MG63 (cell line): Measurements from ENCODE around the gene GTF2H2C. TPM values are rescaled to one million over a fixed set of nuclear protein-coding genes. Genes with fewer than 3 reads are reported as not detected.
A peak's percentile ranks its signal among the peaks of the same experiment; 100 is the strongest.
"Not testable (repeated sequence)": the region's sequence is repeated elsewhere in the genome, so short reads cannot be mapped to it uniquely, and the experiment has no call there.

Experiments used
- DNase-seq: peaks from one replicate; pipeline ENCODE4 v3.0.0-alpha.2; 2020
- H3K27me3 ChIP-seq: fragments of 250-450 bp; sonication (Bioruptor Pico); 2 replicates; pipeline ENCODE4 v1.5.1; 2020; ENCODE audit warnings: mild to moderate bottlenecking, moderate library complexity
- H3K36me3 ChIP-seq: fragments of 250-450 bp; sonication (Bioruptor Pico); 2 replicates; pipeline ENCODE4 v1.5.1; 2020; ENCODE audit warnings: mild to moderate bottlenecking, moderate library complexity
- H3K4me3 ChIP-seq: fragments of 250-450 bp; sonication (Bioruptor Pico); 2 replicates; pipeline ENCODE4 v1.5.1; 2020; ENCODE audit warnings: mild to moderate bottlenecking, moderate library complexity
- H3K9me3 ChIP-seq: fragments of 250-450 bp; sonication (Bioruptor Pico); 2 replicates; pipeline ENCODE4 v1.5.1; 2020; ENCODE audit warnings: mild to moderate bottlenecking, moderate library complexity
- total RNA-seq: library from RNA; depleted of rRNA; stranded (reverse); fragments of >200 nt; shearing (Covaris generic); gene quantifications from 2 replicates; pipeline ENCODE4 v1.2.3, GENCODE V29; 2014; ENCODE audit warnings: low replicate concordance; rRNA removed

GTF2H2C gene
- 31.8 and 42.5 TPM in 2 replicates for total RNA-seq

DNA sequence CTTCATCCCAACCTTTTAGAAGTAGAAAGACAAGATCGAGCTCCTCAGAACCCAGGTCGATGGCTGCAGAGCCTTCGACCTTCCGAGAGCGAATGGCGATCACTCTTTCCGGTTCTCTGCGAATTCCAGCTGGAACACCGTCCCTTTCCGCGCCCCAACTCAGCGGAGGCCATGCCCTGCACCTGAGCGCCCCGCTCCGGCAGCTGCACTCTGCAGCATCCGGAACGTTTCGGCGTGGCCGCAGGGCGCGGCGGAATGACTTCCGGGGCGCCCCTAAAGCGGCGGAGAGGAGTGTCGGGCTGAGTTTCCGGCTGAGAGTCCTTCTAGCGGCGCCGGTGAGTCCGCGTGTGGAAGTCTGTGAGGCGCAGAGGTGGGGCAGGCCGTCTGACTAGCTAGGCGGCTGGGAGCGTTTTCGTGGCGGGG is at the start of gene GTF2H2C:
TSS of gene GTF2H2C (plus strand) at position 284 of the 423 bp plus-strand sequence. CDS start 4,942 bp downstream, outside the sequence.
- H3K9me3 ChIP-seq, H3K27me3 ChIP-seq, H3K36me3 ChIP-seq: not testable (repeated sequence)
- H3K4me3 ChIP-seq, result peak within 1 kb of the TSS; percentile 47
- peak; percentile 80 for DNase-seq

DNA sequence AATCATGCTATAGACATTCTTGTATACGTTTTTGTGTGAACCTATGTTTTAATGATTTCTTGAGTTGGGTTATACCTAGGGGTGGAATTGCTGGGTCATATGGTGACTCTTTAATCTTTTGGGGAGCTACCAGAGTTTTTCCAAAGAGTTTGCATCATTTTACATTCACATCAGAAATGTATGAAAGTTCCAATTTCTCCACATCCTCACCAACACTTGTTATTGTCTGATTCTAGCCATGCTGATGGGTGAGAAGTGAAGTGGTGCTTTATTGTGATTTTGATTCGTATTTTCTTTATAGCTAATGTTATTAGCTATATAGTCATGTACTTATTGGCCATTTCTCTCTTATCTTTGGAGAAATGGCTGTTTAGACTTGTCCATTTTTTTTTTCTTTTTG is 49.3 kb upstream of the GTF2H2C start:
- no peak overlapping the region for H3K4me3 ChIP-seq
- no peaks in the 10 kb centered on the region; the same call in 1 of the 2 replicates for H3K9me3 ChIP-seq
- H3K36me3 ChIP-seq, result no peaks in the 10 kb centered on the region
- H3K27me3 ChIP-seq, result no peaks in the 10 kb centered on the region
- DNase-seq, result no peak

DNA sequence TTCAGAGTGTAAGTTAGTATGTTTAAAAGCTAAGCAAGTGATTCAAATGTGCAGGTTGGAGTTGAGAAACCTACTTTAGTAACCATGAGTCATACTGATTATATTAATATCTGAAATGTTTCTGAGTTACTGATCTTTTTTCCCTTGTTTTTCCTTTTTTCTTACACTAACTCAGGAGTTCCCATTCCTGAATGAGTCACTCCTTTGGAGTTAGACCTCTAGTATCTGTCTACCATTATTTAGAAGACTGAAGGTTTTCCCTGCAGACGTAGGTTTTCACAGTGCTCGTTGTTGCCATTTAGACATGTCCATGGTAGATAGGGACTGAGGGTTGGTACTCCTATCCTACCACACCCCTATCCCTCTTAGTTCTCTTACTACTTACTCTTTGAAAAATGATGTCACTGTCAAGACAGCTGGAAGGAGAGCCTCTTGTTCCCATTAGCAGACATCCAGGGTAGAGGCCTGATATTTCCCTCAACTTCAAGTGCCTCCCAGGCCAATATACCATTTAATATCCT is 47.2 kb upstream of the GTF2H2C start:
- Histone ChIP-seq H3K36me3 (no peaks in the 10 kb centered on the region), H3K9me3 (no peaks in the 10 kb centered on the region; the same call in 1 of the 2 replicates), H3K4me3 (no peak overlapping the region), H3K27me3 (no peaks in the 10 kb centered on the region)
- no peak for DNase-seq

DNA sequence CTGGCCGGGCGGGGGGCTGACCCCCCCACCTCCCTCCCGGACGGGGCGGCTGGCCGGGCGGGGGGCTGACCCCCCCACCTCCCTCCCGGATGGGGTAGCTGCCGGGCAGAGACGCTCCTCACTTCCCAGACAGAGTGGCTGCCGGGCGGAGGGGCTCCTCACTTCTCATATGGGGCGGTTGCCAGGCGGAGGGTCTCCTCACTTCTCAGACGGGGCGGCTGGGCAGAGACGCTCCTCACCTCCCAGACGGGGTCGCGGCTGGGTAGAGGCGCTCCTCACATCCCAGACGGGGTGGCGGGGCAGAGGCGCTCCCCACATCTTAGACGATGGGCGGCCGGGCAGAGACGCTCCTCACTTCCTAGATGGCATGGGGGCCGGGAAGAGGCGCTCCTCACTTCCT is 44.4 kb upstream of the GTF2H2C start:
- not testable (repeated sequence) for H3K36me3 ChIP-seq, DNase-seq, H3K27me3 ChIP-seq, H3K9me3 ChIP-seq, H3K4me3 ChIP-seq

DNA sequence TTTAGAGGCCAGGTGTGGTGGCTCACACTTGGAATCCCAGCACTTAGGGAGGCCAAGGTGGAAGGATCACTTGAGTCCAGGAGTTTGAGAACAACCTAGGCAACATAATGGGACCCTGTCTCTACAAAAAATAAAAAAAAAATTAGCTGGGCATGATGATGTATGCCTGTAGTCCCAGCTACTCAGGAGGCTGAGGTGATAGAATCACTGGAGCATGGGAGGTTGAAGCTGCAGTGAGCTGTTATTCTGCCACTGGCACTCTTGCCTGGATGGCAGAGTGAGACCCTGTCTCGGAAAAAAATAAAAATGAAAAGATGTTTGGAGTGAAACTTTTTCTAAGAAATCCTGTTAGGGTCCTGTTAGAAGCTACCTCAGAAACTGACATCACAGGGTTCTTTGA is 43.2 kb upstream of the GTF2H2C start:
- no peak overlapping the region for H3K4me3 ChIP-seq
- DNase-seq, result no peak
- H3K9me3 ChIP-seq, result no peaks in the 10 kb centered on the region
- no peaks in the 10 kb centered on the region for H3K27me3 ChIP-seq
- no peaks in the 10 kb centered on the region for H3K36me3 ChIP-seq

DNA sequence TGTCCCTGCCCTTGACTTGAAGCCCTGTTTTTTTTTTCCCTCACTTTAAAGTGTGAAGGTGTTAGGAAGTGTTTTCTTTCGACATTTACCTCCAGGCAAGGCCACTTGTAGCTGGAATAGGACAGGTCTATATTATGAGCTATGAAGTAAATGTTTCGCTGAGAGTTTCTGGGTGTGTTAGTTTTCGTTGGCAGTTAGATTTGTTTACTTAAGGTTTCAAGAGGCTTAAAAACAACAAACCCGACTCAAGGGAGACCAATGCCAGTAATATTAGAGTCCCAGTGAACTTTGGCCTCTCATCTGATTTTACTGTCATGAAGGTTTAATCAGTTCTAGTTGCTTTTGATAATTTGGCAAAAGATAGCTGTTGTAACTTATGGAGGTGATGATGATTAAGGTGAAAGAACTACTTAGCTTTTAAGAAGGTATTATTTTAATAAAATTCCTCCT is 42.2 kb upstream of the GTF2H2C start:
- Histone ChIP-seq H3K9me3 (no peaks in the 10 kb centered on the region), H3K36me3 (no peaks in the 10 kb centered on the region), H3K27me3 (no peaks in the 10 kb centered on the region), H3K4me3 (no peak overlapping the region)
- no peak for DNase-seq

DNA sequence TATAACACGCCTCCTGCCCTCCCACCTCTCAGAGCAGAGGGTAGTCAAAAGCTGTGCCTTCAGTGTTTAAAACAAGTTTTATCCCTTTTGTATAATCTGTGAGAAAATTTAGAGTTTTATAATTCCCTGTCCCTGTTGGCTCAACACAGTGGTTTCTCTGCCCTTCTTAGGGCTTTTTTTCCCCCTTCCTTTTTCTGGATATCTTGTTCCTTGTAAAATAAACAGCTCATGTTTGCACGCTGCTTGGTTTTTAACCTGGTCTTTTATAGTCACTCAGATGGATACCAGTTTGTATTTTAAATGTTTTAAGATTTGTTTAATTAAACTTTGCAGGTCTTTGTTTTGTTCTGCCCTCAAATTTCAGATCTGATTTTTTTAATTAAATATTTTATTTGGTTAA is 40.7 kb upstream of the GTF2H2C start:
- Histone ChIP-seq H3K4me3 (no peak overlapping the region), H3K9me3 (no peaks in the 10 kb centered on the region), H3K27me3 (no peaks in the 10 kb centered on the region), H3K36me3 (no peaks in the 10 kb centered on the region)
- DNase-seq, result no peak

DNA sequence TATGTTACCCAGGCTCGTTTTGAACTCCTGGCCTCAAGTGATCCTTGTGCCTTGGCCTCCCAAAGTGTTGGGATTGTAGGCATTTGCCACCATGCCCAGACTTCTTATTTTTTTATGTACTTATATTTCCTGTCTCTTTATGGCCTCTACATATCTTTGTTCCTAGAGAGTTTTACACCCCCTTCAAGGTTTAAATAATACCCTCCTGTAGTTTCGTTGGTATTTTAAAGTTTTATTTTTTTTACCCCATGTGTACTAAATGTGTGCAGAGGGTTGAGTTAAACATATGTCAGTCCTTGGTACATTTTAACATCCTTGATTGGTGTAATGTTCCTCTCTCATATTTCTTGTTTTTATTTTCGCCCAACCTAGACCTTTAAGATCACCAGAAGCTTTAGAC is 38.0 kb upstream of the GTF2H2C start:
- Histone ChIP-seq H3K36me3 (no peaks in the 10 kb centered on the region), H3K9me3 (no peaks in the 10 kb centered on the region), H3K4me3 (no peak overlapping the region), H3K27me3 (no peaks in the 10 kb centered on the region)
- no peak for DNase-seq

DNA sequence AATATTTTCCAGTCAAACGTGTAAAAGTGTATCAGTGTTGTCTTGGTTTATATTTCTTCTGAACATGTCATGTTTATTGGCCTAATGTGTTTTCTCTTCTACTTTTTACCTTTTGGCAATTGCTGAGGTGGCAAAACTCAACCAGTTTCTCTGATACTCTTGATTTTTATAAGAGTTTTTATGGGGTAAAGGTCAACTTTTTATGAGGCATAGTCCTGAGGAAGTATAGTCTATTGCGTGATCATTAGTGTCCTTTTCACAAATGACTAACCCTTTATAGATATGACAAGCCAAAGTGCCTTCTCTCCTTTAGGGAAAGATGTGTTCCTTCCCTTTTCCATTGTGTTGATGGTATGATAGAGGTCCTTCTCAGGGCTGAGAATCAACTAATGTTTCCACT is 34.5 kb upstream of the GTF2H2C start:
- H3K9me3 ChIP-seq, result no peaks in the 10 kb centered on the region
- no peaks in the 10 kb centered on the region; the same call in 1 of the 2 replicates for H3K27me3 ChIP-seq
- no peaks in the 10 kb centered on the region for H3K36me3 ChIP-seq
- DNase-seq, result no peak
- H3K4me3 ChIP-seq, result no peak overlapping the region

DNA sequence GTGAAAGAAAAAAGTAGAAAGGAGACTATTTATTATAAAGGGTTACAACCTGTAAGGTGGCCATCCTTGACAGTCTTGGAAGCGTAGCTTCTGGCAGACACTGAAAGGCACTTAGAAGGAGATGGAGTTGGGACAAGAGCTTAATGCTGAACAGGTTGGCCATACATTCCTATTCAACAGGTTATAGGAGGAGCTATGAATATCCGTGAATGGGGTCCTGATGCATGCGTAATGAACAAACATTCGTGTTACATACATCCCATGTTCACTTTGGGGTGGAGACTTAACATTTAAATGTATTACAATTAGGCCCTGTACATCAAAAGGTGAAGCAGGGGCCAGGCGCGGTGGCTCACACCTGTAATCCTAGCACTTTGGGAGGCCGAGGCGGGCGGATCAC is 33.3 kb upstream of the GTF2H2C start:
- peaks cover 5% of the 10 kb centered on the region for H3K27me3 ChIP-seq
- no peaks in the 10 kb centered on the region for H3K36me3 ChIP-seq
- no peaks in the 10 kb centered on the region for H3K9me3 ChIP-seq
- no peak overlapping the region for H3K4me3 ChIP-seq
- no peak for DNase-seq

DNA sequence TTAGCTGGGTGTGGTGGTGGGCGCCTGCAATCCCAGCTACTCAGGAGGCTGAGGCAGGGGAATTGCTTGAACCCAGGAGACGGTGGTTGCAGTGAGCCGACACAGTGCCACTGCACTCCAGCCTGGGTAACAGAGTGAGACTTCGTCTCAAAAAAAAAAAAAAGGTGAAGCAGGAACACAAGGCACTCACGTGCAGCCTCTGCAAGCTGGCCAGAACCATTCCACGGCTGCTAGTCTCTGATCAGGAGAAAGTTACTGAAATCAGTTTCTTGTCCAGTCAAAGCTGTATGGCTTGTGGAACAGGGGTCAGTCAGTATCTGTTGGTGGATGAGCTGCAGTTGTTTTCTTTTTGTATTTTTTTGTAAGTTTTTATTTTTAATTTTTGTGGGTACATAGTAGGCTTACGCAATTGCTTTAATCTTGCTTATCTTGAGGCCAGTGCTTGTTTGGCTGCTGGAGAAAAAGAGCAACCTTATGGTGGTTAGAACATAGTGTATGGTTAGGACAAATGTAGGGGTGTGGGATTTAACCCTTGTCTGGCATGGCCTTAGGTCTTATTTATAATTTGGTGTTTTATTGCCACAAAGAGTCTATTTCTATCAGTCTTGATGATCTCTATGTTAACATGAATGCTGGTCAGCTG is 32.7 kb upstream of the GTF2H2C start:
- Histone ChIP-seq H3K27me3 (peaks cover 5% of the 10 kb centered on the region), H3K9me3 (no peaks in the 10 kb centered on the region), H3K4me3 (no peak overlapping the region), H3K36me3 (no peaks in the 10 kb centered on the region)
- no peak for DNase-seq

DNA sequence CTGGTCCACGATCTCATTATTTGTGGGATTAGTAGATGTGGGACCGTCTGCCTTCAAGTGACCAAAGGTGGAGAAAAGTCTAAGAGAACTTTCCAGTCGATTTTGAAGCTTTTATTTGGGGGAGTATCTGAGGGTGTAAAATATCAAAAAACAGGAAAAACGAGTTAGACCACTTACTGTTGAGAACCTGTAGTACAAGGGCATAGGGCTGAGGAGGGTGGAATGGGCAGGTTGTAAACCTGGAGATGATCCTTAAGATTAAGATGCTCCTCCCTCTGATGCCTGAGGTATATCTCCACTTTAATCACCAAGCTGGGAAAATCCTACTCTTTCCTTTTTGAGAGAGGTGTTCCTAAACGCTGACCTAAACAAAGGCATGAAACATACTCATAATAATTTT is 32.0 kb upstream of the GTF2H2C start:
- Histone ChIP-seq H3K27me3 (peaks cover 5% of the 10 kb centered on the region), H3K36me3 (no peaks in the 10 kb centered on the region), H3K4me3 (no peak overlapping the region), H3K9me3 (no peaks in the 10 kb centered on the region)
- no peak for DNase-seq

DNA sequence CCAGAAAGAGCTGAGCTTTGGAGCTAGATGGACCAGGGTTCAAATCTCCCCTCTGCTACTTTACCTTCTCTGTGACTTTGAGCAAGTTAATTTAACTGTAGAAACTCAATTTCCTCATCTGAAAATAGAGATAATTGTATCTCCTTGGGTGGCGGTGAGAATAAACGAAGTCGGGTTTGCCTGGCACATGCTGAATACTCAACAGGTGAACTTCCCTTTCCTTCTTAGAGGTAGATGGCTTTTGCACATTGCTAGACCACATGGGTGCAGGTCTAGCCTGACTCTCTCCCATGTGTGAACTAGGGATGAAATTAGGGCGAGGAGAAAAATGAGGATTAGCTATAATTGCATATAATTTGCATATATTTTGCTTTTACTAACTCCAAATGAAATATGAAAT is 31.4 kb upstream of the GTF2H2C start:
- H3K27me3 ChIP-seq, result peaks cover 5% of the 10 kb centered on the region

DNA sequence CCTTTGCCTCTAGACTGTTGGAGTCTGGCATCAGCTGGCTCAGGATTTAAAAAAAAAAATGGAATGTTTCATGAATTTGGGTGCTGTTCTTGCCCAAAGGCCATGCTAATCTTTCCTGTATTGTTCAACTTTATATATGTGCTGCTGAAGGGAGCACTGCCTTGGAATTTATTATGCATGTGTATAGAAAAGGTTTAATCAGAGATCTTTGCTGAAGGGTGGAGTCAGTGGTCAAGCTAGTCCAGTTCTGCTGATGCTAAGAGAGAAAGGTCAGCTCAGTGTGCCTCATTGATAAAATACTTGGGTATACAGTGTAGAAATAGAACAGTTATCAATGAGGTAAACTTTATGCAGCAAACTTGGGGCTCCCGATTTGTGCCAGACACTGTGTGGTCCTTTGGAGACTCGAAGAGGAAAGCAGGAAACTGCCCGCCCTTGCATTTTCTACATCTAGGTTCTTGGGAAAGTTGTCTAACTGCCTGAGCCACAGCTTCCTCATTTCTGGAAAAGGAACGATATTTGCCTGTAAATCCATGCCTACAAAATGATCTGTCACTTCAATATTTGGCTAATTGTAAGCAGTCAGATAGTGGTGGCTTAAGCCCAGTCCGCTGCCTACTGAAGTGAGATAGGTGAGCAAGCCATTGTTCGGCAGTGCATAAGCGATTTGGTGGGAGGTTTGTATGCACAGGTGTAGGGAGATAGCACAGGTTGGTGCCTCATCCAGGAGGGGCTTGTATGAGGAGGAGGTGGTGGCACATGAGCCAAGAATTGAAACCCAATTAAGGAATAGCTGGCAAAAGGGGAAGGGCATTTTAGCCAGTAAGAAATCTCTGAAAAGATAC is 29.2 kb upstream of the GTF2H2C start:
- DNase-seq, result no peak
- peaks cover 5% of the 10 kb centered on the region for H3K27me3 ChIP-seq
- no peaks in the 10 kb centered on the region for H3K9me3 ChIP-seq
- H3K36me3 ChIP-seq, result no peaks in the 10 kb centered on the region
- no peak overlapping the region for H3K4me3 ChIP-seq

More for the DNA sequence above, 31.4 kb upstream of the GTF2H2C start:
- Histone ChIP-seq H3K9me3 (no peaks in the 10 kb centered on the region), H3K4me3 (no peak overlapping the region), H3K36me3 (no peaks in the 10 kb centered on the region)
- no peak for DNase-seq

DNA sequence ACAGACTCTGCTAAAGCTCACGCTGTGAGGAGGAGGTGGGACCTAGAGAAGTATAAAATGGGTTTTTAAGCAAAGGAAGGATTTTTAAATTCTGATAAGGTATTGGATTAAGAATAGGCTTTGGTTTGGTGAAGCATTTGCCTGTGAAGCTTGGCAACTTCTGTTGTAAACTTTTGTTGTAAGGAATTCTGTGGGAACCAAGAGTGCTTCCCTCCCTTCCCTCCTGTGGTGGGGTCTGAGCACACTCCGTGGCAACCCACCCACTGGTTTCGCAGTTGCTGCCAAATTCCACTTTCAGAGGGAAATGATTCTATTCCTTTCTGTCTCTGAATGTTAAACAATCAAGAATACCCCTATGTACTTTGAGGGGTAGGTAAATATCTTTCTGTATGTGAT is 28.6 kb upstream of the GTF2H2C start:
- Histone ChIP-seq H3K4me3 (no peak overlapping the region), H3K36me3 (no peaks in the 10 kb centered on the region), H3K27me3 (peaks cover 5% of the 10 kb centered on the region), H3K9me3 (no peaks in the 10 kb centered on the region)
- no peak for DNase-seq

DNA sequence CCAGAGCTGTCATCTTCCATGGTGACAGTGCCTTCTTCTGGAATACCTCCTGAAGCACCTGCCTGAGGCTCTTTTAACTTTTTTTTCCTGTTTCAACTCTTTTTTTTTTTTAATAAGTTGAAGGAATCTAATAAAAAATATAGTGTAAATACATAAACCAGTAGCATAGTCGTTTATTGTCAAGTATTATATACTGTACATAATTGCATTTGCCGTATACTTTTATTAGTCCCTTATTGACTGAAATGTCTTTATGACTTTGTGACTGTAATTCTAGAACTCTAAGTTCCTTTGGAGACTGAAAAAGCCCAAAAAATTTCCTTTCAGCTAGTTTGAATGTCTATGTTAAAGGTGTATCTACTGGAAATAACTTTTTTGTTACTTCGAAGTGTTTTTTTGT is 22.1 kb upstream of the GTF2H2C start:
- not testable (repeated sequence) for H3K9me3 ChIP-seq, H3K4me3 ChIP-seq, H3K36me3 ChIP-seq, H3K27me3 ChIP-seq, DNase-seq

DNA sequence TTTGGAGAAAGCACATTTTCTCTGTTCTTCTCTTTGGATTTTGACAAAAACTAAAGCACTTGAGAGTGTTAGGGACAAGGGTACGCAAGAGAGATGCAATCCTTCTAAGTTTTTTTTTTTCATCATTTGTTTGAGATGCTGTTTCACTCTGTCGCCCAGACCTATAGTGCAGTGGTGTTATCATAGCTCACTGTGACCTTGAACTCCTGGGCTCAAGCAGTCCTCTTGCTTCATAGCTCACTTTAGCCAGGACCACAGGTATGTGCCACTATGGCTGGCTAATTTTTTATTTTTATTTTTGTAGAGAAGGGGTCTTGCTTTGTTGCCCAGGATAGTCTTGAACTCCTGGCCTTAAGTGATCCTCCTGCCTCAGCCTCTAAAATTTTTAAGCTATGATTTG is 21.3 kb upstream of the GTF2H2C start:
- H3K9me3 ChIP-seq, DNase-seq, H3K27me3 ChIP-seq, H3K36me3 ChIP-seq, H3K4me3 ChIP-seq: not testable (repeated sequence)

DNA sequence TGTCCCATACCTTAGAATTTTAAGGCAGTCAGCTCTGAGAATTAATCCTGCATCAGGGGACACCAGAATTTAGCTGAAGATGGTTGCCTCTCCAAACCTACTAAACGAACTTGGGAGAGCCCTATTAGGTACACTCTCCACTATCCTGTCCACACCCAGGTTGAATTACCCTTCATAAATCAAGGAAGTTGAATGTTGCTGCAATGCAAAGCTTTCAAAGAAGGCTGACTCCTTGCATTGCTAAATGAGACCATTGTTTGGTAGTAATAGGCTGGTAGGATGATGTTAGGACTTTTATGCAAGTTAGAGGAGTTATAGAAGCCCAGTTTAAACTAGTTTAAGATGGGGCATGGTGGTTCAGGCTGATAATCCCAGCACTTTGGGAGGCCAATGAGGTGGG is 18.6 kb upstream of the GTF2H2C start:
- not testable (repeated sequence) for H3K4me3 ChIP-seq, H3K36me3 ChIP-seq, H3K9me3 ChIP-seq, DNase-seq, H3K27me3 ChIP-seq
